GM12875 (cell line): Measurements from ENCODE around the gene SMAGP.
"Not testable (repeated sequence)": the region's sequence is repeated elsewhere in the genome, so short reads cannot be mapped to it uniquely, and the experiment has no call there.

Source experiments
- H3K4me3 ChIP-seq: one replicate; pipeline ENCODE4 v1.5.1; 2011; ENCODE audit warnings: low read depth, low read length, control low read depth
- CTCF ChIP-seq: IDR thresholded peaks from 2 replicates; pipeline ENCODE4 v1.5.1; 2011; ENCODE audit warnings: low read depth, mild to moderate bottlenecking, control low read depth, inconsistent platforms, low read length, moderate library complexity, borderline replicate concordance; ENCODE audit not compliant: insufficient read depth

The SMAGP gene

GRCh38 chr12:51270951-51271518 is 820 bp upstream of the SMAGP start:
- peak overlapping the region; percentile 66 for H3K4me3 ChIP-seq
- no peak for TF ChIP-seq CTCF

GRCh38 chr12:51269174-51270066 is 795 bp downstream of the SMAGP start:
- peak overlapping the region; percentile 66 for H3K4me3 ChIP-seq

GRCh38 chr12:51265024-51265423 is 5.2 kb downstream of the SMAGP start:
- no peak for TF ChIP-seq CTCF
- no peak overlapping the region for H3K4me3 ChIP-seq

More at GRCh38 chr12:51269174-51270066, 795 bp downstream of the SMAGP start:
- TF ChIP-seq CTCF: peak; percentile 44; the same call in 1 of the 2 replicates

GRCh38 chr12:51264297-51264696 is 5.9 kb downstream of the SMAGP start:
- TF ChIP-seq CTCF: no peak
- no peak overlapping the region for H3K4me3 ChIP-seq

- H3K4me3 ChIP-seq: no peak overlapping the region
- no peak for TF ChIP-seq CTCF
Measured at GRCh38 chr12:51263341-51263740, 6.9 kb downstream of the SMAGP start.

- no peak overlapping the region for H3K4me3 ChIP-seq
- peak; percentile 19; the same call in 1 of the 2 replicates for TF ChIP-seq CTCF
Measured at GRCh38 chr12:51262758-51263177, 7.4 kb downstream of the SMAGP start.

- not testable (repeated sequence) for H3K4me3 ChIP-seq
Measured at GRCh38 chr12:51259600-51259999, 10.6 kb downstream of the SMAGP start.
